Peyer's patch (tissue), 4 donors: Measurements from ENCODE around the gene CACNA2D3.

Source experiments
- CTCF ChIP-seq, 6 experiments: fragments of 450-650 bp in 4 of 6; fragments of 200-600 bp in 2 of 6; sonication (generic) in 1 of 6; IDR thresholded peaks; one replicate each; pipeline ENCODE4 v1.5.1; 2017 to 2019; ENCODE audit warnings: antibody characterized with exemption in 6 of 6, mild to moderate bottlenecking in 3 of 6, moderate library complexity in 1 of 6
- POLR2A ChIP-seq, 2 donors: fragments of 450-650 bp; IDR thresholded peaks; one replicate each; pipeline ENCODE4 v1.5.1; 2017; ENCODE audit warnings: antibody characterized with exemption in 2 of 2, mild to moderate bottlenecking in 2 of 2, moderate library complexity in 2 of 2

- TF ChIP-seq CTCF (IDR thresholded peaks at IDR 0.05) (no peak), POLR2A (IDR thresholded peaks at IDR 0.05) (no peak)
Measured at GRCh38 chr3:54376142-54376807, 253.9 kb downstream of the CACNA2D3 start.
